Limb (tissue), 2 donors: ENCODE results near the gene ZNF326.

Experiments used
- DNase-seq, 2 donors: peaks; one replicate each; pipeline ENCODE4 v3.0.0-alpha.2; 2016; ENCODE audit errors: extremely low spot score in 2 of 2

The ZNF326 gene

GRCh38 chr1:90074137-90074536 lies 79.2 kb downstream of the ZNF326 start:
- no peak for DNase-seq

- peak in 1 of 2 donors; percentile 29 for DNase-seq
Observed at GRCh38 chr1:90074566-90074965, 79.7 kb downstream of the ZNF326 start.

GRCh38 chr1:90074970-90075391 lies 80.1 kb downstream of the ZNF326 start:
- no peak for DNase-seq

GRCh38 chr1:90083995-90084394 lies 89.1 kb downstream of the ZNF326 start:
- DNase-seq, result no peak
